Heart left ventricle (tissue), 13 donors: ENCODE results near the gene PRPSAP1.

ENCODE experiments used
- POLR2A ChIP-seq, 2 donors: fragments of 450-650 bp; IDR thresholded peaks; one replicate each; pipeline ENCODE4 v1.6.1; 2017; ENCODE audit warnings: antibody characterized with exemption in 2 of 2, mild to moderate bottlenecking in 2 of 2, moderate library complexity in 2 of 2
- TF ChIP-seq, protein P1 (sequence below), 12 donors: fragments of 200-600 bp; sonication (generic) in 4 of 12; IDR thresholded peaks; one replicate each; pipeline versions ENCODE4 v1.5.0 to v1.8.0; 2018 to 2022; ENCODE audit warnings: antibody characterized with exemption in 12 of 12, mild to moderate bottlenecking in 5 of 12
- donor health status: ischemic (EF 13 %, LVEDD 7.1; RV severe dilation, severe dysfunction).
- donor health status: DM: no; HTN: yes; CAD: no.
- donor health status: DM: no; HTN: no; CAD: no.
- donor health status: ischemic (EF 25% LVEDD 6.9; RV normal size, moderate dysfunction).
- donor health status: ischemic (EF 25% LVEDD 5.7; RV mildly dilated, moderate dysfunction).
- donor health status: ischemic (EF 35%, LVEDD 5.7; RV mildly dilated, moderate dysfunction).
- donor health status: nonischemic (EF 11% LVEDD 7.7; RV severe dilation, severe dysfunction).
- donor health status: DM: yes; HTN: yes; CAD: no.
- donor health status: PGD.
- donor health status: ischemic (EF 29% LVEDD 5.4; RV normal size, mild dysfunction).
- donor health status: nonischemic (EF 23%, LVEDD 6.1; RV moderate dilation, normal function).

DNA sequence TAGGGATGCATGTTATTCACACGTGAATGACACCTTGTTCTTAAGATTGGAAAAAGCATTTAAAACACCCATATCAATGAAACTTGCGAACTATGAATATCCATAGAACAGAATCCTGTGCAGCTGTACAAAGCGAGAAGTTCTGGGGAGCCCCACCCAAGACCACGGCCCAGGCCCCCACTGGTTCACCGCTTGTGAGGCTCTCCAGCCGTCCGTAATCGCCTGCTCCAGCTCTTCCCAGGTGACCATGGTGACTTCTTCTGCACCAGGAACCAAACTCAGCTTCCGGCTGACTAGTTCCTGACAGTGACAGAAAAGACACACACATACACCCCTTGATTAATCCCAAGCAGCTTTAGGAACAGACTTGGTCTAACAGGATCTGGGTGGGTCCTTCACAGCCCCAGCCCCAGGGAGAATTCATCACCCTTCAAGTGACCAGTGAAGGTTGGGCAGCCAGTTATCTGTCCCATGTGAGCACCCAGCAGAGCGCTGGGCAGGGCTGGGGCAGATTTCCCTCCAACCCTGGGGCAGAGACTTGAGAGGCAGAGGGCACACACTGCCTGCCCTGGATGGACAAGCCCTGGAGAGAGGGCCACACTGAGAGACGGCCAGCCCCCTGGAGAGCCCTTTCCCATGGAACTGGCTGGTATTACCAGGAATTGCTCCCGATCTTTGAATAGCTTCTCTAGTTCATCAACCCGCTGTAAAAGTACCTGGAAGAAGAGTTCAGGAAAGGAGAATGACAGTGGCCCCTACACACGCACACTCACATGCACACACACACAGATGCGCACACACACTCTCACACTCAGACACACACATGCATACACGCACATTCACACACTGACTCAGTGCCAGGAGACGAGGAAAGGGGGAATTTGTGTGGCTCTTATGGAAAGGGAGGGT is 49.2 kb downstream of the PRPSAP1 start:
- TF ChIP-seq, protein P1, sequence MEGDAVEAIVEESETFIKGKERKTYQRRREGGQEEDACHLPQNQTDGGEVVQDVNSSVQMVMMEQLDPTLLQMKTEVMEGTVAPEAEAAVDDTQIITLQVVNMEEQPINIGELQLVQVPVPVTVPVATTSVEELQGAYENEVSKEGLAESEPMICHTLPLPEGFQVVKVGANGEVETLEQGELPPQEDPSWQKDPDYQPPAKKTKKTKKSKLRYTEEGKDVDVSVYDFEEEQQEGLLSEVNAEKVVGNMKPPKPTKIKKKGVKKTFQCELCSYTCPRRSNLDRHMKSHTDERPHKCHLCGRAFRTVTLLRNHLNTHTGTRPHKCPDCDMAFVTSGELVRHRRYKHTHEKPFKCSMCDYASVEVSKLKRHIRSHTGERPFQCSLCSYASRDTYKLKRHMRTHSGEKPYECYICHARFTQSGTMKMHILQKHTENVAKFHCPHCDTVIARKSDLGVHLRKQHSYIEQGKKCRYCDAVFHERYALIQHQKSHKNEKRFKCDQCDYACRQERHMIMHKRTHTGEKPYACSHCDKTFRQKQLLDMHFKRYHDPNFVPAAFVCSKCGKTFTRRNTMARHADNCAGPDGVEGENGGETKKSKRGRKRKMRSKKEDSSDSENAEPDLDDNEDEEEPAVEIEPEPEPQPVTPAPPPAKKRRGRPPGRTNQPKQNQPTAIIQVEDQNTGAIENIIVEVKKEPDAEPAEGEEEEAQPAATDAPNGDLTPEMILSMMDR (IDR thresholded peaks at IDR 0.05) = no peak
- no peak for TF ChIP-seq POLR2A (IDR thresholded peaks at IDR 0.05)
